NT2/D1 (cell line): ENCODE measurements around the gene COL8A1.

Experiments used
- SUZ12 ChIP-seq: IDR thresholded peaks from 2 replicates; pipeline ENCODE4 v1.6.1; 2011; ENCODE audit not compliant: insufficient read length, insufficient read depth; ENCODE audit errors: extremely low read depth
- YY1 ChIP-seq: IDR thresholded peaks from 2 replicates; pipeline ENCODE4 v1.6.1; 2011; ENCODE audit not compliant: insufficient read length, insufficient read depth
- ZNF274 ChIP-seq: IDR thresholded peaks from 2 replicates; pipeline ENCODE4 v1.6.1; 2011; ENCODE audit warnings: mild to moderate bottlenecking, low read depth, low read length

DNA sequence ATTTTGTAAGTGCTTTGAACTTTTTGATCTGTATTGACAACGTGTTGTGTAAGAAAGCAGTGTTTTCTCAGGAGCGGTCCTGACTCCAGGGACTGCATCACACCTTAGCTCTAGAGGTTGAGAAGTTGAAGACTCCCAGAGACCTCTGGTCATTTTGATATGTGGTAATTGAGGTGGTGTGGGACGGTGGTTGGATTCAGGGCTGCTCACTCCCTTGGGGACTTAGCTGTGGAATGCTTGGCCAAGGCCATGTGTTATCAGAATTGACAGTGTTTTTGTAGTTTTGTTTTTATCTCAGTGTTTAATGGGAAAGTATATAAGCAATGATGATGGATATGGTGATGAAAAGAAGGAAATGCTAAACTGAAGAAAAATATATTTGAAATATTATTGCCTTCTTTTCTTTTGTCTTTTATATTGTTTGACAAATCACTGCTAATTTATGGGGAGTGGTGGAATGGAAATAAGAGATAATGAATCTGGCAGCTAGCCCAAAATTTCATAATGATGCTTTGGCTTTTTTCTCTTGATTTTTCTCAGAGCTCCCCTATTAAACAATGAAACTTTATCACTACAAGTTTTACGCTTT is 195.3 kb downstream of the COL8A1 start:
- TF ChIP-seq YY1: no peak
- TF ChIP-seq SUZ12: no peak
- TF ChIP-seq ZNF274: no peak
